Measurements from ENCODE around the gene RBM7. TPM values are rescaled to one million over a fixed set of nuclear protein-coding genes. Genes with fewer than 3 reads are reported as not detected.

Gene RBM7
- total and polyA plus RNA-seq, 4 donors: 7.9 to 57.3 (median 24.2) TPM

DNA sequence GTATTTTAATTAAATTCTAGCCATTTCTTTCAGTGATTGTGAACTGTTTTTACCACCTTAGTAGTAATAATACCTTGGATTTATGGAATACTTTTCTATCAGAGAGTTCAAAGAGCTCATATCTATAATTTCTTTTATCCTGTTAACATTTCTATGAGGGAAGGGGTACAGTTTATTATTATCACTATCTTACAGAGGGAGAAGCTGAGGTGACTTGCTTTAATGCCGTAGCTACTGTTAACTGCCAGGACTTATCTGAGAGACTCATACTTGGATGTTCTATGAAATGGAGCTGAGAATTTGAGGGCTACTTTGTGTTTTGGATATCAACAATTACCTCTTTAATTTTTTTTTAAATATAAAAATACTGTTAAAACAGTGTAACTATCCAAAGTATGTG lies 42.1 kb downstream of the RBM7 start:
- DNase-seq (no peak), ATAC-seq (ENCODE audit: insufficient read depth, low FRiP score) (no peak)
- no peak overlapping the region for H3K4me3 ChIP-seq
- H3K9ac ChIP-seq (ENCODE audit: insufficient read depth in 1 of 2, low read length in 2 of 2): no peak overlapping the region
- TF ChIP-seq, protein P1, sequence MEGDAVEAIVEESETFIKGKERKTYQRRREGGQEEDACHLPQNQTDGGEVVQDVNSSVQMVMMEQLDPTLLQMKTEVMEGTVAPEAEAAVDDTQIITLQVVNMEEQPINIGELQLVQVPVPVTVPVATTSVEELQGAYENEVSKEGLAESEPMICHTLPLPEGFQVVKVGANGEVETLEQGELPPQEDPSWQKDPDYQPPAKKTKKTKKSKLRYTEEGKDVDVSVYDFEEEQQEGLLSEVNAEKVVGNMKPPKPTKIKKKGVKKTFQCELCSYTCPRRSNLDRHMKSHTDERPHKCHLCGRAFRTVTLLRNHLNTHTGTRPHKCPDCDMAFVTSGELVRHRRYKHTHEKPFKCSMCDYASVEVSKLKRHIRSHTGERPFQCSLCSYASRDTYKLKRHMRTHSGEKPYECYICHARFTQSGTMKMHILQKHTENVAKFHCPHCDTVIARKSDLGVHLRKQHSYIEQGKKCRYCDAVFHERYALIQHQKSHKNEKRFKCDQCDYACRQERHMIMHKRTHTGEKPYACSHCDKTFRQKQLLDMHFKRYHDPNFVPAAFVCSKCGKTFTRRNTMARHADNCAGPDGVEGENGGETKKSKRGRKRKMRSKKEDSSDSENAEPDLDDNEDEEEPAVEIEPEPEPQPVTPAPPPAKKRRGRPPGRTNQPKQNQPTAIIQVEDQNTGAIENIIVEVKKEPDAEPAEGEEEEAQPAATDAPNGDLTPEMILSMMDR (IDR thresholded peaks at IDR 0.05; ENCODE audit: control extremely low read depth, extremely low read depth): no peak
- H3K4me1 ChIP-seq (ENCODE audit: control insufficient read depth in 5 of 5, insufficient read depth in 5 of 5, low read length in 5 of 5): peaks cover 0 to 14% (median 10%) of the 10 kb centered on the region in 5 donors
- 95 to 100% methylated on average over 1 of the region's 1 CpG for WGBS, 2 donors
- no peaks in the 10 kb centered on the region for H3K9me3 ChIP-seq (ENCODE audit: control insufficient read depth in 4 of 4, insufficient read depth in 3 of 4, low read length in 3 of 4)
- H3K27me3 ChIP-seq (ENCODE audit: control insufficient read depth in 3 of 3, insufficient read depth in 3 of 3, low read length in 2 of 3): no peaks in the 10 kb centered on the region
- peaks cover 0 to 14% (median 8%) of the 10 kb centered on the region in 4 donors for H3K36me3 ChIP-seq (ENCODE audit: control insufficient read depth in 4 of 4, insufficient read depth in 4 of 4, low read length in 4 of 4)
- no peak overlapping the region for H3K27ac ChIP-seq (ENCODE audit: low read depth in 1 of 2, low read length in 1 of 2)

DNA sequence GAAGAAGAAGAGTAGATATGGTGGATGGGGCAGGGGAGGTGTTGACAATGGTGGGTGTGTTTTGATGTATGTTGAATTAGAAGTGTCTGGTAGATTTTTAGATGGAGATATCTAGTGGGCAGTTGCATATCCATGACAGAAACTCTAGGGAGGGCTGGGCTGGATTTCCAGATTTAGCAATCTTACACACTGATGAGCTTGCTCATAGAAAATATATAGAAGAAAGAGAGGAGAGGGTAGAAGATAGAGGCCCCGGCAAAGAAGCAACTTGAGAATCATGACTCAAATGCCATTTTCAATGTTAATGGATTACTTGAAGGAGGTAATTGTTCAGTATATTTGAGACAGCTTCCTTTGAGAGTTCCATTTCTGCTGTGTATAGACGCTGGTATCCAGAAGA lies 47.0 kb downstream of the RBM7 start:
- ATAC-seq (ENCODE audit: insufficient read depth, low FRiP score): no peak
- Histone ChIP-seq H3K9me3 (ENCODE audit: control insufficient read depth in 4 of 4, insufficient read depth in 3 of 4, low read length in 3 of 4) (no peaks in the 10 kb centered on the region), H3K36me3 (ENCODE audit: control insufficient read depth in 4 of 4, insufficient read depth in 4 of 4, low read length in 4 of 4) (peaks cover 3 to 26% (median 15%) of the 10 kb centered on the region in 4 donors), H3K9ac (ENCODE audit: insufficient read depth in 1 of 2, low read length in 2 of 2) (no peak overlapping the region), H3K27ac (ENCODE audit: low read depth in 1 of 2, low read length in 1 of 2) (no peak overlapping the region), H3K27me3 (ENCODE audit: control insufficient read depth in 3 of 3, insufficient read depth in 3 of 3, low read length in 2 of 3) (no peaks in the 10 kb centered on the region), H3K4me3 (no peak overlapping the region), H3K4me1 (ENCODE audit: control insufficient read depth in 5 of 5, insufficient read depth in 5 of 5, low read length in 5 of 5) (peaks cover 0 to 16% (median 0%) of the 10 kb centered on the region in 5 donors)
- DNase-seq: no peak
- WGBS, 2 donors: 86 to 90% methylated on average over 2 of the region's 2 CpGs
- TF ChIP-seq, protein P1 (IDR thresholded peaks at IDR 0.05; ENCODE audit: control extremely low read depth, extremely low read depth): no peak

GRCh38 chr11:114447892-114448291 lies 47.4 kb downstream of the RBM7 start:
- Histone ChIP-seq H3K4me1 (ENCODE audit: control insufficient read depth in 5 of 5, insufficient read depth in 5 of 5, low read length in 5 of 5) (peaks cover 0 to 16% (median 0%) of the 10 kb centered on the region in 5 donors), H3K27me3 (ENCODE audit: control insufficient read depth in 3 of 3, insufficient read depth in 3 of 3, low read length in 2 of 3) (no peaks in the 10 kb centered on the region), H3K4me3 (no peak overlapping the region), H3K27ac (ENCODE audit: low read depth in 1 of 2, low read length in 1 of 2) (no peak overlapping the region), H3K9ac (ENCODE audit: insufficient read depth in 1 of 2, low read length in 2 of 2) (no peak overlapping the region), H3K9me3 (ENCODE audit: control insufficient read depth in 4 of 4, insufficient read depth in 3 of 4, low read length in 3 of 4) (no peaks in the 10 kb centered on the region), H3K36me3 (ENCODE audit: control insufficient read depth in 4 of 4, insufficient read depth in 4 of 4, low read length in 4 of 4) (peaks cover 3 to 30% (median 15%) of the 10 kb centered on the region in 4 donors)
- 74 to 79% methylated on average over 3 of the region's 3 CpGs for WGBS, 2 donors
- ATAC-seq (ENCODE audit: insufficient read depth, low FRiP score) (no peak), DNase-seq (no peak)
- TF ChIP-seq, protein P1 (IDR thresholded peaks at IDR 0.05; ENCODE audit: control extremely low read depth, extremely low read depth): no peak
